MM.1S (cell line): ENCODE measurements around the gene PCNX1.

Experiments
- DNase-seq: peaks from one replicate; pipeline ENCODE4 v3.0.0-alpha.2; 2015
- H2AFZ ChIP-seq: fragments of 300-600 bp; sonication (generic); 2 replicates; pipeline ENCODE4 v1.6.0; 2016; ENCODE audit warnings: antibody characterized with exemption, low read length
- H3F3A ChIP-seq: fragments of 300-600 bp; sonication (generic); 2 replicates; pipeline ENCODE4 v1.6.1; 2016; ENCODE audit warnings: mild to moderate bottlenecking, antibody characterized with exemption, low read length, moderate library complexity, mixed read lengths; ENCODE audit not compliant: insufficient read depth
- H3K27ac ChIP-seq: fragments of 300-600 bp; sonication (generic); 2 replicates; pipeline ENCODE4 v1.5.1; 2016; ENCODE audit warnings: mild to moderate bottlenecking, low read length
- H3K27me3 ChIP-seq: fragments of 300-600 bp; sonication (generic); replicated peaks from 2 replicates; pipeline ENCODE4 v1.6.0; 2016; ENCODE audit warnings: low read length; ENCODE audit not compliant: insufficient read depth
- H3K36me3 ChIP-seq: fragments of 300-600 bp; sonication (generic); replicated peaks from 2 replicates; pipeline ENCODE4 v1.6.1; 2016; ENCODE audit warnings: mild to moderate bottlenecking, low read length, mixed read lengths; ENCODE audit not compliant: insufficient read depth
- H3K4me1 ChIP-seq: fragments of 300-600 bp; sonication (generic); 2 replicates; pipeline ENCODE4 v1.6.1; 2016; ENCODE audit warnings: low read length, mixed read lengths
- H3K4me2 ChIP-seq: fragments of 300-600 bp; sonication (generic); 2 replicates; pipeline ENCODE4 v1.6.0; 2016; ENCODE audit warnings: low read depth, low read length
- H3K4me3 ChIP-seq: fragments of 300-600 bp; sonication (generic); 2 replicates; pipeline ENCODE4 v1.5.1; 2016; ENCODE audit warnings: low read length, mixed read lengths
- H3K79me2 ChIP-seq: fragments of 300-600 bp; sonication (generic); 2 replicates; pipeline ENCODE4 v1.6.1; 2016; ENCODE audit warnings: mixed run types, low read length, mixed read lengths
- H3K9ac ChIP-seq: fragments of 300-600 bp; sonication (generic); 2 replicates; pipeline ENCODE4 v1.6.1; 2016; ENCODE audit warnings: low read length, mixed read lengths
- H3K9me2 ChIP-seq: fragments of 300-600 bp; sonication (generic); replicated peaks from 2 replicates; pipeline ENCODE4 v1.6.1; 2016; ENCODE audit warnings: mild to moderate bottlenecking, low read length, mixed read lengths; ENCODE audit not compliant: insufficient read depth
- H3K9me3 ChIP-seq: fragments of 300-600 bp; sonication (generic); replicated peaks from 2 replicates; pipeline ENCODE4 v1.6.1; 2016; ENCODE audit warnings: mild to moderate bottlenecking, low read length, mixed read lengths; ENCODE audit not compliant: insufficient read depth
- H4K20me1 ChIP-seq: fragments of 300-600 bp; sonication (generic); 2 replicates; pipeline ENCODE4 v1.6.1; 2016; ENCODE audit warnings: mild to moderate bottlenecking, low read length, moderate library complexity, mixed read lengths; ENCODE audit not compliant: insufficient read depth
- EZH2 ChIP-seq: fragments of 300-600 bp; sonication (generic); optimal IDR thresholded peaks from 2 replicates; pipeline ENCODE3; 2017; ENCODE audit warnings: low read depth, mild to moderate bottlenecking, antibody characterized with exemption, low read length, mixed read lengths
- EZH2phosphoT487 ChIP-seq: fragments of 300-600 bp; sonication (generic); IDR thresholded peaks from 2 replicates; pipeline ENCODE4 v1.6.1; 2018; ENCODE audit warnings: antibody characterized with exemption, low read length
- TF ChIP-seq, protein P1 (sequence below): fragments of 300-600 bp; sonication (generic); IDR thresholded peaks from 2 replicates; pipeline ENCODE4 v1.5.1; 2016; ENCODE audit warnings: antibody characterized with exemption, low read length, mixed read lengths

The PCNX1 gene

DNA sequence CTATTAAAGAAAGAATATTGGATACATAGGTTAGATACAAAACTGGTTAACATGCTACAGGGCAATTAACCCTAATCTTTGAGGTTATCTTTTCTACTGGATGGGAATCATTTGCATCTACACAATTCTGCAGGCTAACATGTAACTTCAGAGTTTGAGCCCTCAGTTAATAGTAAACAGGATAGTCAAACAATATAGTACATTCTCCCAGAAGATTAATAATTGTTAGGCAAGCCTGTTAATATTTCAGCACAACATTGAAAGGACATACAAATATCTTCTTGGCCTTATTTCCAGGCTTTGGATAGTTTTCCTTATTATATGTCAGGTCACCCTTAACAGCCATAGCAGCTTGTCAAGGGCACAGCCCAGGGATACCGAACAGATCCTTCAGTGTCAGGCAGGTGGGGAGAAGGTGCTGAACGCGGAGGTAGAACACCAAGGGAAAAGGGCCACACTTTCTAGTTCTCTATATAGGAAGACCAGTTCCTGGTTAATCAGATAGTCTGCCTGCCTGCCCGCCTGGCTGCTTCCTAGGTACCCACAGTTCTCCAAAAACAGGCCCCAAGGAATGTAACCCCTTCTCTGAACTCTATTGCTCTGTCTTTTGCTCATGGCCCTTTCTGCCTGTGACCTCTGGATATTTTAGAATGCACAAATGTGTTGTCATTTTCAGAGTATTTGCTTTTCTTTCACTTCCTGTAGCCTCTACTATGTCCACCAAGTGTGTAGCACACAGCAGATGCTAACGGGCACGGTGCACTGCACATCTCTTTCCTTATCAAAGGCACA lies 256.0 kb downstream of the PCNX1 start:
- Histone ChIP-seq H3K27me3 (no peaks in the 10 kb centered on the region), H3K9ac (no peak overlapping the region), H3K9me3 (no peaks in the 10 kb centered on the region), H3K79me2 (no peaks in the 10 kb centered on the region), H3K4me2 (no peak overlapping the region), H2AFZ (no peak overlapping the region), H3K4me3 (no peak overlapping the region), H3F3A (no peaks in the 10 kb centered on the region), H3K27ac (no peak overlapping the region), H3K9me2 (no peaks in the 10 kb centered on the region), H3K36me3 (no peaks in the 10 kb centered on the region), H3K4me1 (no peaks in the 10 kb centered on the region), H4K20me1 (no peaks in the 10 kb centered on the region)
- DNase-seq: no peak
- TF ChIP-seq, protein P1, sequence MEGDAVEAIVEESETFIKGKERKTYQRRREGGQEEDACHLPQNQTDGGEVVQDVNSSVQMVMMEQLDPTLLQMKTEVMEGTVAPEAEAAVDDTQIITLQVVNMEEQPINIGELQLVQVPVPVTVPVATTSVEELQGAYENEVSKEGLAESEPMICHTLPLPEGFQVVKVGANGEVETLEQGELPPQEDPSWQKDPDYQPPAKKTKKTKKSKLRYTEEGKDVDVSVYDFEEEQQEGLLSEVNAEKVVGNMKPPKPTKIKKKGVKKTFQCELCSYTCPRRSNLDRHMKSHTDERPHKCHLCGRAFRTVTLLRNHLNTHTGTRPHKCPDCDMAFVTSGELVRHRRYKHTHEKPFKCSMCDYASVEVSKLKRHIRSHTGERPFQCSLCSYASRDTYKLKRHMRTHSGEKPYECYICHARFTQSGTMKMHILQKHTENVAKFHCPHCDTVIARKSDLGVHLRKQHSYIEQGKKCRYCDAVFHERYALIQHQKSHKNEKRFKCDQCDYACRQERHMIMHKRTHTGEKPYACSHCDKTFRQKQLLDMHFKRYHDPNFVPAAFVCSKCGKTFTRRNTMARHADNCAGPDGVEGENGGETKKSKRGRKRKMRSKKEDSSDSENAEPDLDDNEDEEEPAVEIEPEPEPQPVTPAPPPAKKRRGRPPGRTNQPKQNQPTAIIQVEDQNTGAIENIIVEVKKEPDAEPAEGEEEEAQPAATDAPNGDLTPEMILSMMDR: no peak
- TF ChIP-seq EZH2: no peak
- no peak for TF ChIP-seq EZH2phosphoT487

DNA sequence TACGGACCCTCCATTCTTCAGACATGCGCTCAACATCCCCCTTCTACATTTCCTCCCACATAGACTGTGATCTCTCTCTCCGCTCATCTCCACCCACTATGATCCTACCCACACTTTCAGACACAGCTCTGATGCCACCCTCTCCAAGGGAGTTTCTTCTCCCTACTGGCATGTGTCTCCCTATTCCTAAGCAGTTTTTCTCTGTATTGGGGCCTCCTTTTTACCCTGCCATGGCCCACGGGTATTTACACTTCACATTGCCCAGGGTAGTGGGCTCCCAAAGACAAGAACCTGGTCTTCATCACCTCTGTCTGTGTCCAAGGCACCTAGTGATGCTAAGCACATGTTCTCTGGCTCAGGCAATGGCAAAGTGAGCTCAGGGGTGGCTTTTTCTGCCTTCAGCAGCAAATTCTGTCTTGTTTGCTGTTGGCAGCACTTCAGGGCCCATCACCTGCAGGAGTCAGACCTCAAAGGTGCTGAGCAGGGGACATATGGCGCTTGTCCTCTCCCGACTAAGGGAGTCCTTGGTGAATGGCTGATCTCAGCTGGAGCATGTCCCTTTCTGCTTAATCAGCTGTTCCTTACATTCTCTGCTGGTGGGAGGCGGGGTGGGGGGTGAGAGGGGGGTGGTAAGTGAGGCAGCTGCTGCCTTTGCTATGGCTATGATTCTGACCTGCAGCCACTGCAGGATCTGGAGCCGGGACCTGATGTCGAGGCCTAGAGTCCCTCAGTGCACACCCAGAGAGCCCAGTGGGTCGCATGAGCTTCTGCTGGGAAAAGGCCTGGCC lies 256.8 kb downstream of the PCNX1 start:
- Histone ChIP-seq H3K27me3 (no peaks in the 10 kb centered on the region), H4K20me1 (no peaks in the 10 kb centered on the region), H3K9ac (no peak overlapping the region), H3K4me2 (no peak overlapping the region), H2AFZ (no peak overlapping the region), H3K9me3 (no peaks in the 10 kb centered on the region), H3F3A (no peaks in the 10 kb centered on the region), H3K4me1 (no peaks in the 10 kb centered on the region), H3K27ac (no peak overlapping the region), H3K4me3 (no peak overlapping the region), H3K36me3 (no peaks in the 10 kb centered on the region), H3K9me2 (no peaks in the 10 kb centered on the region), H3K79me2 (no peaks in the 10 kb centered on the region)
- TF ChIP-seq EZH2 (no peak), EZH2phosphoT487 (no peak)
- TF ChIP-seq, protein P1: no peak
- DNase-seq: no peak
